CD14-positive monocyte (primary cell): ENCODE data around the gene CEP112. TPM values are rescaled to one million over a fixed set of nuclear protein-coding genes. Genes with fewer than 3 reads are reported as not detected.
"Not testable (repeated sequence)": the region's sequence is repeated elsewhere in the genome, so short reads cannot be mapped to it uniquely, and the experiment has no call there.

Experiments used
- DNase-seq, 3 donors: peaks; one replicate each; pipeline ENCODE4 v3.0.0-alpha.2; 2011 to 2022
- H2AFZ ChIP-seq: 2 replicates; pipeline ENCODE4 v1.6.0; 2012; ENCODE audit warnings: mild to moderate bottlenecking, low read depth, low read length, inconsistent platforms; ENCODE audit not compliant: insufficient read depth, poor library complexity, severe bottlenecking
- H3K27ac ChIP-seq, 2 donors: 1 replicate in 1 of 2; 2 replicates in 1 of 2; pipeline ENCODE4 v1.5.1; 2012 to 2013; ENCODE audit warnings: low read length in 2 of 2, control low read depth in 1 of 2, inconsistent platforms in 1 of 2, low read depth in 1 of 2, mild to moderate bottlenecking in 1 of 2
- H3K27me3 ChIP-seq, 2 donors: one replicate each; pipeline versions ENCODE4 v1.6.0 to v1.6.1; 2011 to 2013; ENCODE audit warnings: low read length in 2 of 2; ENCODE audit not compliant: control insufficient read depth in 2 of 2, insufficient read depth in 2 of 2
- H3K36me3 ChIP-seq, 2 donors: replicated peaks in 1 of 2; 1 replicate in 1 of 2; 2 replicates in 1 of 2; pipeline versions ENCODE4 v1.5.1 to v1.6.1; 2012 to 2013; ENCODE audit warnings: low read length in 2 of 2, control low read depth in 1 of 2, inconsistent platforms in 1 of 2, mild to moderate bottlenecking in 1 of 2; ENCODE audit not compliant: insufficient read depth in 2 of 2, control insufficient read depth in 1 of 2
- H3K4me1 ChIP-seq, 2 donors: 1 replicate in 1 of 2; 2 replicates in 1 of 2; pipeline versions ENCODE4 v1.5.1 to v1.6.1; 2012 to 2013; ENCODE audit warnings: low read length in 2 of 2, control low read depth in 1 of 2, inconsistent platforms in 1 of 2, mild to moderate bottlenecking in 1 of 2, moderate library complexity in 1 of 2; ENCODE audit not compliant: insufficient read depth in 2 of 2, control insufficient read depth in 1 of 2
- H3K4me2 ChIP-seq: replicated peaks from 2 replicates; pipeline ENCODE3; 2012; ENCODE audit warnings: low read length, moderate library complexity, mild to moderate bottlenecking; ENCODE audit not compliant: poor library complexity, severe bottlenecking; ENCODE audit errors: extremely low read depth
- H3K4me3 ChIP-seq, 3 experiments: fragments of 200-600 bp in 1 of 3; sonication (generic) in 1 of 3; replicated peaks in 1 of 3; 1 replicate in 2 of 3; 2 replicates in 1 of 3; pipeline ENCODE4 v1.5.1; 2011 to 2013; ENCODE audit warnings: low read length in 3 of 3, mild to moderate bottlenecking in 3 of 3, control low read depth in 2 of 3, low read depth in 2 of 3, inconsistent platforms in 1 of 3, moderate library complexity in 1 of 3
- H3K79me2 ChIP-seq: 2 replicates; pipeline ENCODE4 v1.6.0; 2012; ENCODE audit warnings: mild to moderate bottlenecking, control low read depth, inconsistent platforms, low read length, moderate library complexity; ENCODE audit not compliant: insufficient read depth
- H3K9ac ChIP-seq: 2 replicates; pipeline ENCODE4 v1.6.0; 2017; ENCODE audit warnings: low read length, mild to moderate bottlenecking; ENCODE audit not compliant: insufficient read depth, poor library complexity, severe bottlenecking
- H3K9me3 ChIP-seq, 2 donors: replicated peaks in 1 of 2; 1 replicate in 1 of 2; 2 replicates in 1 of 2; pipeline versions ENCODE4 v1.5.1 to v1.6.1; 2012 to 2013; ENCODE audit warnings: low read length in 2 of 2, control low read depth in 1 of 2; ENCODE audit not compliant: control insufficient read depth in 1 of 2, insufficient read depth in 1 of 2
- H4K20me1 ChIP-seq: 2 replicates; pipeline ENCODE4 v1.6.0; 2012; ENCODE audit warnings: mild to moderate bottlenecking, low read length, control low read depth, moderate library complexity; ENCODE audit not compliant: insufficient read depth
- H3K27ac Mint-ChIP-seq, 7 donors: one replicate each; pipeline ENCODE4 v1.8.0; 2020; ENCODE audit warnings: mild to moderate bottlenecking in 7 of 7, mixed read lengths in 7 of 7, moderate library complexity in 6 of 7, inconsistent platforms in 2 of 7
- H3K27me3 Mint-ChIP-seq, 3 donors: one replicate each; pipeline ENCODE4 v1.8.0; 2021 to 2022; ENCODE audit warnings: low read depth in 3 of 3, mild to moderate bottlenecking in 3 of 3, mixed read lengths in 3 of 3, moderate library complexity in 3 of 3, inconsistent platforms in 1 of 3
- H3K36me3 Mint-ChIP-seq, 2 donors: one replicate each; pipeline ENCODE4 v1.8.0; 2020; ENCODE audit warnings: mixed read lengths in 2 of 2, inconsistent platforms in 1 of 2, mild to moderate bottlenecking in 1 of 2
- H3K4me1 Mint-ChIP-seq: one replicate; pipeline ENCODE4 v1.8.0; 2020; ENCODE audit warnings: mild to moderate bottlenecking, mixed read lengths
- H3K4me3 Mint-ChIP-seq, 2 donors: one replicate each; pipeline ENCODE4 v1.8.0; 2020; ENCODE audit warnings: mild to moderate bottlenecking in 2 of 2, mixed read lengths in 2 of 2, moderate library complexity in 1 of 2
- H3K9me3 Mint-ChIP-seq, 7 donors: one replicate each; pipeline ENCODE4 v1.8.0; 2020 to 2022; ENCODE audit warnings: mixed read lengths in 7 of 7, mild to moderate bottlenecking in 6 of 7, moderate library complexity in 6 of 7, inconsistent platforms in 2 of 7
- WGBS: methylation state at CpG from one replicate; pipeline ENCODE4 v1.1.5; 2013; ENCODE audit warnings: missing lambda C conversion rate; ENCODE audit not compliant: insufficient coverage; 5-methylcytosine and 5-hydroxymethylcytosine counted together
- intact Hi-C, 2 donors: fragments of 100-400 bp; cut with micrococcal nuclease; formaldehyde crosslinking; loops; one replicate each; pipeline versions ENCODE4 v1.15.0 to v1.15.1; 2023
- polyA plus RNA-seq, 3 donors: library from polyadenylated mRNA; depleted of rRNA in 1 of 3; unstranded in 2 of 3; stranded (reverse) in 1 of 3; fragments of 300-500 nt in 2 of 3; fragments of >200 nt in 1 of 3; fragmentation: Illumina TruSeq in 2 of 3; gene quantifications; 1 replicate in 2 of 3; 2 replicates in 1 of 3; pipeline ENCODE4 v1.2.3, GENCODE V29; 2012 to 2021
- TF ChIP-seq, protein P1 (sequence below): fragments of 200-600 bp; IDR thresholded peaks from one replicate; pipeline ENCODE4 v1.8.0; 2022; ENCODE audit warnings: antibody characterized with exemption, mild to moderate bottlenecking

Gene CEP112
- polyA plus RNA-seq, 3 donors = 0.10 TPM; not detected in 2

DNA sequence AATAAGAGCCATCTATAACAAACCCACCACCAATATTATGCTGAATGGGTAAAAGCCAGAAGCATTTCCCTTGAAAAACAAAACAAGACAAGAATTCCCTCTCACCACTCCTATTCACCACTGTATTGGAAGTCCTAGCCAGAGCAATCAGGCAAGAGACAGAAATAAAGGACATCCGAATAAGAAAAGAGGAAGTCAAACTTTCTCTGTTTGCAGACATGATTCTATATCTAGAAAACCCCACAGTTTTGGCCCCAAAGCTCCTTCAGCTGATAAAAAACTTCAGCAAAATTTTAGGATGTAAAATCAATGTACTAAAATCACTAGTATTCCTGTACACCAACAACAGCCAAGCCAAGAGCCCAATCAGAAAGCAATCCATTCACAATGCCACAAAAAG is 358.7 kb downstream of the CEP112 start:
- no peak overlapping the region for H3K4me3 ChIP-seq
- no peaks in the 10 kb centered on the region for H3K4me1 Mint-ChIP-seq
- no CpG with 5 or more reads among the region's 1 CpG for WGBS
- peaks cover 7 to 25% of the 10 kb centered on the region in 2 donors for H3K9me3 ChIP-seq
- H3K4me1 ChIP-seq = no peaks in the 10 kb centered on the region
- no peak overlapping the region for H3K4me2 ChIP-seq
- intact Hi-C loops = no loop called here
- H3K27ac ChIP-seq = no peak overlapping the region
- no peak overlapping the region for H3K27ac Mint-ChIP-seq
- TF ChIP-seq, protein P1, sequence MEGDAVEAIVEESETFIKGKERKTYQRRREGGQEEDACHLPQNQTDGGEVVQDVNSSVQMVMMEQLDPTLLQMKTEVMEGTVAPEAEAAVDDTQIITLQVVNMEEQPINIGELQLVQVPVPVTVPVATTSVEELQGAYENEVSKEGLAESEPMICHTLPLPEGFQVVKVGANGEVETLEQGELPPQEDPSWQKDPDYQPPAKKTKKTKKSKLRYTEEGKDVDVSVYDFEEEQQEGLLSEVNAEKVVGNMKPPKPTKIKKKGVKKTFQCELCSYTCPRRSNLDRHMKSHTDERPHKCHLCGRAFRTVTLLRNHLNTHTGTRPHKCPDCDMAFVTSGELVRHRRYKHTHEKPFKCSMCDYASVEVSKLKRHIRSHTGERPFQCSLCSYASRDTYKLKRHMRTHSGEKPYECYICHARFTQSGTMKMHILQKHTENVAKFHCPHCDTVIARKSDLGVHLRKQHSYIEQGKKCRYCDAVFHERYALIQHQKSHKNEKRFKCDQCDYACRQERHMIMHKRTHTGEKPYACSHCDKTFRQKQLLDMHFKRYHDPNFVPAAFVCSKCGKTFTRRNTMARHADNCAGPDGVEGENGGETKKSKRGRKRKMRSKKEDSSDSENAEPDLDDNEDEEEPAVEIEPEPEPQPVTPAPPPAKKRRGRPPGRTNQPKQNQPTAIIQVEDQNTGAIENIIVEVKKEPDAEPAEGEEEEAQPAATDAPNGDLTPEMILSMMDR = no peak
- H3K4me3 Mint-ChIP-seq = no peak overlapping the region
- H4K20me1 ChIP-seq = no peaks in the 10 kb centered on the region
- H3K36me3 ChIP-seq = no peaks in the 10 kb centered on the region
- peaks cover 30 to 40% (median 36%) of the 10 kb centered on the region in 7 donors for H3K9me3 Mint-ChIP-seq
- no peak for DNase-seq
- H2AFZ ChIP-seq = no peak overlapping the region
- H3K79me2 ChIP-seq = no peaks in the 10 kb centered on the region
- no peak overlapping the region for H3K9ac ChIP-seq
- no peaks in the 10 kb centered on the region for H3K27me3 ChIP-seq
- peaks cover 0 to 2% (median 0%) of the 10 kb centered on the region in 3 donors for H3K27me3 Mint-ChIP-seq
- H3K36me3 Mint-ChIP-seq = no peaks in the 10 kb centered on the region

GRCh38 chr17:65830356-65830755 is 361.6 kb downstream of the CEP112 start:
- Histone ChIP-seq H3K4me1 (no peaks in the 10 kb centered on the region), H3K9me3 (peaks cover 7 to 25% of the 10 kb centered on the region in 2 donors), H3K9ac (no peak overlapping the region), H3K27me3 (no peaks in the 10 kb centered on the region), H3K79me2 (no peaks in the 10 kb centered on the region), H3K4me2 (no peak overlapping the region), H2AFZ (no peak overlapping the region), H3K27ac (no peak overlapping the region), H3K36me3 (no peaks in the 10 kb centered on the region), H3K4me3 (no peak overlapping the region), H4K20me1 (no peaks in the 10 kb centered on the region)
- TF ChIP-seq, protein P1 = no peak
- Mint-ChIP-seq H3K4me3 (no peak overlapping the region), H3K27ac (no peak overlapping the region), H3K9me3 (peaks cover 22 to 35% (median 29%) of the 10 kb centered on the region in 7 donors), H3K36me3 (no peaks in the 10 kb centered on the region), H3K27me3 (peaks cover 0 to 2% (median under 1%) of the 10 kb centered on the region in 3 donors), H3K4me1 (no peaks in the 10 kb centered on the region)
- DNase-seq = no peak
- 83% methylated on average over 1 of the region's 2 CpGs for WGBS
- intact Hi-C loops = no loop called here

DNA sequence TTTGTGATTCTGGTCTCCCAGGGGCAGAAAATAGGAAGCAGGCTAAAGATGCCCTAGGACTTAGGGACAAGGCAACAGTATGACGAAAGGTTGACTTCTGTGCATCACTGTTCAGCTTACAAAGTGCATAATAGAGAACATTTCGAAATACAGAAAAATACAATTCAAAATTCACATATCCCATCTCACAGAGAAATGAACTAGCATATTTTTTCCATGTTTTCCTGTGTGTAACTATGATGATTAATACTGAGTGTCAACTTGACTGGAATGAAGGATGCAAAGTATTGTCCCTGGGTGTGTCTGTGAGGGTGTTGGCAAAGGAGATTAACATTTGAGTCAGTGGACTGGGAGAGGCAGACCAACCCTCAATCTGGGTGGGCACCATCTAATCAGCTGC is 365.4 kb downstream of the CEP112 start:
- H3K9ac ChIP-seq, H3K4me1 ChIP-seq, H3K27ac Mint-ChIP-seq, H3K79me2 ChIP-seq, H3K9me3 ChIP-seq, H3K4me1 Mint-ChIP-seq, H3K27me3 ChIP-seq, H2AFZ ChIP-seq, H3K27ac ChIP-seq, H3K36me3 Mint-ChIP-seq, H3K4me2 ChIP-seq, H3K4me3 Mint-ChIP-seq, intact Hi-C loops, H3K4me3 ChIP-seq, DNase-seq, H3K36me3 ChIP-seq, H3K27me3 Mint-ChIP-seq, H4K20me1 ChIP-seq: not testable (repeated sequence)
- no CpG with 5 or more reads among the region's 2 CpGs for whole genome bisulfite sequencing
- peaks cover 4 to 13% (median 11%) of the 10 kb centered on the region in 7 donors for H3K9me3 Mint-ChIP-seq
